Astrocyte (in vitro differentiated cells and primary cell): Measurements from ENCODE around the gene KEL.

Experiments
- EZH2 ChIP-seq: IDR thresholded peaks from 2 replicates; pipeline ENCODE4 v1.6.1; 2012; ENCODE audit warnings: mild to moderate bottlenecking, low read length, inconsistent platforms; ENCODE audit not compliant: insufficient read depth
- TF ChIP-seq, protein P1 (sequence below): IDR thresholded peaks from 2 replicates; pipeline ENCODE4 v1.5.1; 2011; ENCODE audit warnings: low read depth, mild to moderate bottlenecking, inconsistent platforms, low read length, moderate library complexity; ENCODE audit not compliant: insufficient read depth

GRCh38 chr7:142927085-142927745 lies 34.9 kb downstream of the KEL start:
- TF ChIP-seq, protein P1, sequence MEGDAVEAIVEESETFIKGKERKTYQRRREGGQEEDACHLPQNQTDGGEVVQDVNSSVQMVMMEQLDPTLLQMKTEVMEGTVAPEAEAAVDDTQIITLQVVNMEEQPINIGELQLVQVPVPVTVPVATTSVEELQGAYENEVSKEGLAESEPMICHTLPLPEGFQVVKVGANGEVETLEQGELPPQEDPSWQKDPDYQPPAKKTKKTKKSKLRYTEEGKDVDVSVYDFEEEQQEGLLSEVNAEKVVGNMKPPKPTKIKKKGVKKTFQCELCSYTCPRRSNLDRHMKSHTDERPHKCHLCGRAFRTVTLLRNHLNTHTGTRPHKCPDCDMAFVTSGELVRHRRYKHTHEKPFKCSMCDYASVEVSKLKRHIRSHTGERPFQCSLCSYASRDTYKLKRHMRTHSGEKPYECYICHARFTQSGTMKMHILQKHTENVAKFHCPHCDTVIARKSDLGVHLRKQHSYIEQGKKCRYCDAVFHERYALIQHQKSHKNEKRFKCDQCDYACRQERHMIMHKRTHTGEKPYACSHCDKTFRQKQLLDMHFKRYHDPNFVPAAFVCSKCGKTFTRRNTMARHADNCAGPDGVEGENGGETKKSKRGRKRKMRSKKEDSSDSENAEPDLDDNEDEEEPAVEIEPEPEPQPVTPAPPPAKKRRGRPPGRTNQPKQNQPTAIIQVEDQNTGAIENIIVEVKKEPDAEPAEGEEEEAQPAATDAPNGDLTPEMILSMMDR: no peak
- no peak for TF ChIP-seq EZH2
